ENCODE measurements around the gene TMEM176A. TPM values are rescaled to one million over a fixed set of nuclear protein-coding genes. Genes with fewer than 3 reads are reported as not detected.

TMEM176A gene
- total and polyA plus RNA-seq, 2 donors (not counting 1 experiment from before 2014, with no cell fraction given), result 0.12 to 14.2 TPM

- Histone ChIP-seq H3K4me2 (ENCODE audit: extremely low read depth, insufficient read depth, low read length) (no peak overlapping the region), H3K4me1 (ENCODE audit: control insufficient read depth, extremely low read depth, insufficient read depth, low read length) (no peaks in the 10 kb centered on the region), H3K4me3 (replicated peaks in 1 of 4; ENCODE audit: control extremely low read depth in 1 of 4, insufficient read depth in 1 of 4, low read depth in 3 of 4, low read length in 4 of 4) (no peak overlapping the region), H4K20me1 (ENCODE audit: control insufficient read depth, extremely low read depth, insufficient read depth, low read length) (no peaks in the 10 kb centered on the region), H3K9me3 (ENCODE audit: control insufficient read depth, insufficient read depth, low read depth, low read length) (no peaks in the 10 kb centered on the region), H3K79me2 (ENCODE audit: control insufficient read depth, insufficient read depth, low read length) (no peaks in the 10 kb centered on the region), H2AFZ (ENCODE audit: low read length) (no peak overlapping the region), H3K27ac (ENCODE audit: insufficient read depth, low read length) (no peak overlapping the region), H3K27me3 (ENCODE audit: control insufficient read depth, insufficient read depth, low read length) (no peaks in the 10 kb centered on the region), H3K36me3 (ENCODE audit: control insufficient read depth, insufficient read depth, low read length) (no peaks in the 10 kb centered on the region), H3K9ac (ENCODE audit: insufficient read depth, low read length) (no peak overlapping the region)
- no peak for TF ChIP-seq EZH2 (IDR thresholded peaks at IDR 0.05; ENCODE audit: low read length, missing control alignments)
- TF ChIP-seq CTCF (conservative IDR thresholded peaks at IDR 0.05 in 1 of 2, IDR thresholded peaks at IDR 0.05 in 1 of 2; ENCODE audit: low read depth in 1 of 2, low read length in 2 of 2), result no peak
- DNase-seq (ENCODE audit: low read depth in 2 of 2), result no peak
Measured at GRCh38 chr7:150778014-150778737, 22.4 kb upstream of the TMEM176A start.

GRCh38 chr7:150778738-150779301 is 21.7 kb upstream of the TMEM176A start:
- Histone ChIP-seq H3K9me3 (ENCODE audit: control insufficient read depth, insufficient read depth, low read depth, low read length) (no peaks in the 10 kb centered on the region), H3K36me3 (ENCODE audit: control insufficient read depth, insufficient read depth, low read length) (no peaks in the 10 kb centered on the region), H3K27ac (ENCODE audit: insufficient read depth, low read length) (no peak overlapping the region), H2AFZ (ENCODE audit: low read length) (no peak overlapping the region), H3K4me2 (ENCODE audit: extremely low read depth, insufficient read depth, low read length) (no peak overlapping the region), H3K4me3 (replicated peaks in 1 of 4; ENCODE audit: control extremely low read depth in 1 of 4, insufficient read depth in 1 of 4, low read depth in 3 of 4, low read length in 4 of 4) (no peak overlapping the region), H3K27me3 (ENCODE audit: control insufficient read depth, insufficient read depth, low read length) (no peaks in the 10 kb centered on the region), H3K4me1 (ENCODE audit: control insufficient read depth, extremely low read depth, insufficient read depth, low read length) (no peaks in the 10 kb centered on the region), H4K20me1 (ENCODE audit: control insufficient read depth, extremely low read depth, insufficient read depth, low read length) (no peaks in the 10 kb centered on the region), H3K9ac (ENCODE audit: insufficient read depth, low read length) (no peak overlapping the region), H3K79me2 (ENCODE audit: control insufficient read depth, insufficient read depth, low read length) (no peaks in the 10 kb centered on the region)
- TF ChIP-seq EZH2 (IDR thresholded peaks at IDR 0.05; ENCODE audit: low read length, missing control alignments) (no peak), CTCF (conservative IDR thresholded peaks at IDR 0.05 in 1 of 2, IDR thresholded peaks at IDR 0.05 in 1 of 2; ENCODE audit: low read depth in 1 of 2, low read length in 2 of 2) (peak; percentile 90 to 96)
- DNase-seq (ENCODE audit: low read depth in 2 of 2), result peak; percentile 44 to 64

- Histone ChIP-seq H3K27ac (ENCODE audit: insufficient read depth, low read length) (no peak overlapping the region), H3K9ac (ENCODE audit: insufficient read depth, low read length) (no peak overlapping the region), H3K79me2 (ENCODE audit: control insufficient read depth, insufficient read depth, low read length) (no peaks in the 10 kb centered on the region), H3K4me3 (replicated peaks in 1 of 4; ENCODE audit: control extremely low read depth in 1 of 4, insufficient read depth in 1 of 4, low read depth in 3 of 4, low read length in 4 of 4) (no peak overlapping the region), H4K20me1 (ENCODE audit: control insufficient read depth, extremely low read depth, insufficient read depth, low read length) (no peaks in the 10 kb centered on the region), H3K4me2 (ENCODE audit: extremely low read depth, insufficient read depth, low read length) (no peak overlapping the region), H3K27me3 (ENCODE audit: control insufficient read depth, insufficient read depth, low read length) (no peaks in the 10 kb centered on the region), H3K9me3 (ENCODE audit: control insufficient read depth, insufficient read depth, low read depth, low read length) (no peaks in the 10 kb centered on the region), H2AFZ (ENCODE audit: low read length) (no peak overlapping the region), H3K4me1 (ENCODE audit: control insufficient read depth, extremely low read depth, insufficient read depth, low read length) (no peaks in the 10 kb centered on the region), H3K36me3 (ENCODE audit: control insufficient read depth, insufficient read depth, low read length) (no peaks in the 10 kb centered on the region)
- TF ChIP-seq CTCF (conservative IDR thresholded peaks at IDR 0.05 in 1 of 2, IDR thresholded peaks at IDR 0.05 in 1 of 2; ENCODE audit: low read depth in 1 of 2, low read length in 2 of 2) (no peak), EZH2 (IDR thresholded peaks at IDR 0.05; ENCODE audit: low read length, missing control alignments) (no peak)
- DNase-seq (ENCODE audit: low read depth in 2 of 2), result no peak
Measured at GRCh38 chr7:150780292-150780691, 20.3 kb upstream of the TMEM176A start.
